AG04450 (cell line): Measurements from ENCODE around the gene FAM3A. TPM values are rescaled to one million over a fixed set of nuclear protein-coding genes. Genes with fewer than 3 reads are reported as not detected.
A peak's percentile ranks its signal among the peaks of the same experiment; 100 is the strongest.

ENCODE experiments used
- CTCF ChIA-PET: fragments of 300-600, 350-600 bp; formaldehyde crosslinking; extraction: SDS; loops from one replicate; lab custom pipeline; 2022; ENCODE audit warnings: antibody characterized with exemption, inconsistent platforms; lab: Charles Lee
- POLR2A ChIA-PET: fragments of 350-600 bp; formaldehyde crosslinking; extraction: SDS; loops from one replicate; lab custom pipeline; 2021; ENCODE audit warnings: antibody characterized with exemption, inconsistent platforms; lab: Yijun Ruan, JAX
- DNase-seq: peaks from one replicate; pipeline ENCODE4 v3.0.0-alpha.2; 2011; ENCODE audit warnings: low read depth, low spot score
- H3K27ac ChIP-seq: one replicate; pipeline ENCODE4 v1.5.1; 2012; ENCODE audit warnings: low read depth, low read length, control low read depth
- H3K27me3 ChIP-seq: one replicate; pipeline ENCODE4 v1.6.0; 2012; ENCODE audit warnings: low read length; ENCODE audit not compliant: control insufficient read depth, insufficient read depth
- H3K4me3 ChIP-seq: 2 replicates; pipeline ENCODE4 v1.5.1; 2011; ENCODE audit warnings: mild to moderate bottlenecking, low read depth, low read length, control low read depth
- H3K9me3 ChIP-seq: 2 replicates; pipeline ENCODE4 v1.5.1; 2012; ENCODE audit warnings: low read length; ENCODE audit not compliant: control insufficient read depth, insufficient read depth
- polyA plus RNA-seq: library from polyadenylated mRNA; depleted of rRNA; stranded (reverse); fragments of >200 nt; gene quantifications from 2 replicates; pipeline ENCODE4 v1.2.3, GENCODE V29; 2011
- TF ChIP-seq, protein P1 (sequence below): IDR thresholded peaks from 2 replicates; pipeline ENCODE4 v1.5.1; 2011; ENCODE audit warnings: low read depth, low read length, control low read depth, inconsistent platforms

FAM3A gene
- polyA plus RNA-seq, 1 experiment = 15.5 TPM

DNA sequence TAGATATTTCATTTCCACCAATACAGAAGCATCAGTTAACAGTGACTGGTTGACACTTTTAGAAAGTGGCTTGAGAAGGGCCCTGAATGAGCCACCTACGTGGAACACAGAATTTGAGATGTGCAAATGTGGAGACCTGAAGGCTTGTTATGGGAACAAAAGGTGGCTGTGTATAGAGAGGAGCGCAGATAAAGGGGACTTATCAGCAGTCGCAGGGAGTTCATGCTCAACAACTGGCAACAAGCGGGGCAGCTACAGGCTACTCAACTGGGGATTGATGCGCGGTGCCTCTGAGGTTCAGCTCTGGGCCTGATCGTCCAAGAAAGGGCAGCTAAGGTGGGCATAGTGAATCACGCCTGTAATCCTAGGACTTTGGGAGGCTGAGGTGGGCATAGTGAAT is 3.4 kb upstream of the FAM3A start:
- Histone ChIP-seq H3K4me3 (no peak overlapping the region), H3K27me3 (no peaks in the 10 kb centered on the region), H3K9me3 (no peaks in the 10 kb centered on the region), H3K27ac (no peak overlapping the region)
- ChIA-PET POLR2A (no interaction called here), CTCF (no interaction called here)
- TF ChIP-seq, protein P1, sequence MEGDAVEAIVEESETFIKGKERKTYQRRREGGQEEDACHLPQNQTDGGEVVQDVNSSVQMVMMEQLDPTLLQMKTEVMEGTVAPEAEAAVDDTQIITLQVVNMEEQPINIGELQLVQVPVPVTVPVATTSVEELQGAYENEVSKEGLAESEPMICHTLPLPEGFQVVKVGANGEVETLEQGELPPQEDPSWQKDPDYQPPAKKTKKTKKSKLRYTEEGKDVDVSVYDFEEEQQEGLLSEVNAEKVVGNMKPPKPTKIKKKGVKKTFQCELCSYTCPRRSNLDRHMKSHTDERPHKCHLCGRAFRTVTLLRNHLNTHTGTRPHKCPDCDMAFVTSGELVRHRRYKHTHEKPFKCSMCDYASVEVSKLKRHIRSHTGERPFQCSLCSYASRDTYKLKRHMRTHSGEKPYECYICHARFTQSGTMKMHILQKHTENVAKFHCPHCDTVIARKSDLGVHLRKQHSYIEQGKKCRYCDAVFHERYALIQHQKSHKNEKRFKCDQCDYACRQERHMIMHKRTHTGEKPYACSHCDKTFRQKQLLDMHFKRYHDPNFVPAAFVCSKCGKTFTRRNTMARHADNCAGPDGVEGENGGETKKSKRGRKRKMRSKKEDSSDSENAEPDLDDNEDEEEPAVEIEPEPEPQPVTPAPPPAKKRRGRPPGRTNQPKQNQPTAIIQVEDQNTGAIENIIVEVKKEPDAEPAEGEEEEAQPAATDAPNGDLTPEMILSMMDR = no peak
- no peak for DNase-seq

DNA sequence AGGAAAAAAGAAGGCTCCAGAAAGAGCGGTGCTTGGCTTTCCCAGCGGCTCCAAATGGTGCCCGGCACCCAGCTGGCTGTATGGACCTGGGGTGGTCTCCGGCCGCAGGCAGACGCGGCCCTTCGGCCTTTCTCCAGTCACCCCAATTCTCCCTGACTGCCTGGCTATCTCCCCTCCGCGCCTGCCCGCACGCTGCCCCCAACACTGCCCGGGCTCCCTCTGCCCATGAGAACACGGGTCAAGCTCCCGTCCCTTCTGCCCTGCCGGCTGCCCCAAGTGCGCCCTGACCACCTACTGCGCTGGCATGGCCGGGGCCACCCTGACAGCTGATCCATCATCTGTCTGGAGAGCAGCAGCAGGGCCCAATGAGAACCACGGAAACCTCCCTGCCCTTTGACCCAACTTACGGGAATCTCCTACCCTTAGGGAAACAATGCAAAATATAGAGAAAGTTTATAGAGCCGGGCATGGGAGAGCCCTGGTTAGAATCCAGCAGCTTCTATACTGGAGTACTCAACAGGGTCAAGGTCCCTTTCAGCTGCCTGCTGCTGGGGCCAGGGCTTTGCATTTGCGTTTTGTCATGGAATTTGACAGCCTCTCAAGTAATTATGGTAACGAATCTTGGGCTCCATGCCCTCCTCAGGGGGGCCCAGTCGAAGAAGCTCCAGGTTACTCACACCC is 1.2 kb upstream of the FAM3A start:
- TF ChIP-seq, protein P1 = no peak
- no peak for DNase-seq
- ChIA-PET POLR2A (interaction anchor here (0.6 to 2.7 kb wide), 3 partner anchors 24 to 30 kb away, joined by 3 to 12 read pairs (median 8); partner anchors contain the start of genes IKBKG and SLC10A3), CTCF (interaction anchor here (2.9 kb wide), 1 partner anchor 10 kb away, joined by 12 read pairs; no protein-coding TSS in a partner anchor)
- Histone ChIP-seq H3K4me3 (peak overlapping the region; percentile 50; the same call in 1 of the 2 replicates), H3K9me3 (no peaks in the 10 kb centered on the region), H3K27me3 (no peaks in the 10 kb centered on the region), H3K27ac (peak overlapping the region; percentile 81)

DNA sequence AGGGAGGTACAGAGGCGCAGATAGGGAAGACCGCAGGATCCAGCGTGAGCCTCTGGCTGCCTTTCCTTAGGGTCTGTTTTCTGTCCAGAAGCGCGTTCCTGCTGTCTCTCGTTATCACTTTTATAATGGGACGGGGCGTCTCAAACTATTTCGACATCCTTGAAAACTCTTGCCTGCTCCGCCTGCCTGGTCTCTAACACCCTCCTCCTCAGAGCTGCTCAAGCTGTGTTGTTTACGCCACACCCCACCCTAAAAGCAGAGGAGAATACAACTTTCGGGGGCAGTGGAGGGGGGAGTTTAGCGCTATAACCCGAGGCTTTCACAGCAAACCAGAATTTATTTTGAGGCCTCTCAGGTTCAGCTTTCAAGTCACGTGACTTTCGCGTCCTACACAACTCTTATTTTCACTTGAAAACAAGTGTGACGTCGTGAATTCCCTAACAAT is 646 bp upstream of the FAM3A start:
- H3K27me3 ChIP-seq = no peaks in the 10 kb centered on the region
- no peak for DNase-seq
- CTCF ChIA-PET = interaction anchor here (2.9 kb wide), 1 partner anchor 11 kb away, joined by 12 read pairs; no protein-coding TSS in a partner anchor
- POLR2A ChIA-PET = interaction anchor here (0.6 to 2.7 kb wide), 4 partner anchors 11 to 38 kb away, joined by 3 to 12 read pairs (median 6); partner anchors contain the start of genes LAGE3 and SLC10A3
- H3K9me3 ChIP-seq = no peaks in the 10 kb centered on the region
- TF ChIP-seq, protein P1 = no peak
- H3K4me3 ChIP-seq = peak overlapping the region; percentile 50
- peak overlapping the region; percentile 81 for H3K27ac ChIP-seq

DNA sequence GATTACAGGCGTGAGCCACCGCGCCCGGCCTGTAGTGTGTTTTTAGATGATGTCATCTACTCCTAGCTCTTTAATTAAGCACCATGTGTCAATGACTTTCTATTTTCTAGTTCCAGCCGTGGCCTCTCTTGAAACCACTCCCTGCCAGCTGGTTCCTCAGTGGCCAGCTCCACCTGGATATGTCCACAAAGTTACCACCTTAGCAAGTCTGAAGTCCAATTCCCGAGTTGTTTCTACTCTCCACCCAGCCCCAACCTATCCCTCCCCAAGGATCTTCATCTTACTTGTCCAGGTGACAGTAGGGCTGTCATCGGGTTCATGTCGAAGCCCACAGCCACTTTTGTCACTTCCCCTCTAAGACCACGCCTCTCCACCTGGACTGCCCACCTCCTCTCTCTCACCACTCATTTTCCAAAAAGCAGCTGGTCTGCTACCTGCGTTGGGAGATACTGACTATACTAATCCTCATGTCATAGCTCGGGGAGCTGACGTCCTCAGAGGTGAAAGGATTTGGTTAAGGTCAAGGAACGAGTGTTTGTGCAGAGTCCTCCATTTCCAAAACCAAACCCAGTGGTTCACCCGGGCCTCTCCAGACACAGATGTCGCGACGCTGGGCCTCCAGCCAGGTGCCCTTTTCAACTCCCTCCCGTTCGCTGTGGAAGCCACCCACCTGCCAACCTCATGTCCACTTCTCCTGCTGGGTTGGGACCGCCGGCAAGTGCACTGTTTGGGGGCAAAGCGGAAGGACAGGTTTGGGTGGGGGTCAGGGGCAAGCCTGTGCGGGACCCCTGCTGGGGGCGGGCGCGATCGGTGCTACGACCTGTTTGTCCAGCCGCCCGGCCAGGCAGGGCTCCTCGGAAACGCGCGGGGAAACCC is 704 bp downstream of the FAM3A start:
- POLR2A ChIA-PET = interaction anchor here (1.3 to 2.7 kb wide), 2 partner anchors 12 to 25 kb away, joined by 5 to 12 read pairs; partner anchors contain the start of gene SLC10A3
- no peaks in the 10 kb centered on the region for H3K9me3 ChIP-seq

More for the DNA sequence above, 704 bp downstream of the FAM3A start:
- TF ChIP-seq, protein P1 = no peak
- peak overlapping the region; percentile 68 for H3K4me3 ChIP-seq
- CTCF ChIA-PET = no interaction called here
- peak overlapping the region; percentile 47 for H3K27ac ChIP-seq
- H3K27me3 ChIP-seq = no peaks in the 10 kb centered on the region
- no peak for DNase-seq
